K562 (cell line): ENCODE data around the gene OPRD1.

Source experiments
- DLX4 ChIP-seq: fragments of 250-450 bp; sonication (Bioruptor Pico); IDR thresholded peaks from 2 replicates; pipeline ENCODE4 v1.6.1; 2021; ENCODE audit warnings: mild to moderate bottlenecking
- HDAC3 ChIP-seq: fragments of 450-650 bp; IDR thresholded peaks from 2 replicates; pipeline ENCODE4 v1.6.1; 2018; ENCODE audit warnings: borderline replicate concordance, mild to moderate bottlenecking, moderate library complexity; ENCODE audit not compliant: partially characterized antibody
- HDAC6 ChIP-seq: IDR thresholded peaks from 2 replicates; pipeline ENCODE4 v1.6.1; 2012; ENCODE audit warnings: low read depth, mild to moderate bottlenecking, control low read depth, inconsistent platforms, low read length, moderate library complexity
- POLR3A ChIP-seq: IDR thresholded peaks from 2 replicates; pipeline ENCODE4 v1.6.1; 2011; ENCODE audit warnings: borderline replicate concordance, mild to moderate bottlenecking, moderate library complexity; ENCODE audit not compliant: insufficient read length, insufficient read depth; ENCODE audit errors: extremely low read depth
- SMC3 ChIP-seq: conservative IDR thresholded peaks from 2 replicates; pipeline ENCODE4 v1.6.1; 2011; ENCODE audit warnings: low read depth, low read length, improper control_type of control experiment; ENCODE audit not compliant: insufficient read depth

GRCh38 chr1:28885472-28885877 lies 73.5 kb downstream of the OPRD1 start:
- TF ChIP-seq HDAC6 = no peak
- TF ChIP-seq DLX4 (CRISPR knock-in tag) = no peak
- no peak for TF ChIP-seq HDAC3
- no peak for TF ChIP-seq SMC3
- TF ChIP-seq POLR3A = no peak
